Suprapubic skin (tissue), 4 donors: ENCODE results near the gene ANKRD29.

Experiments
- POLR2A ChIP-seq, 2 donors: fragments of 450-650 bp; IDR thresholded peaks; one replicate each; pipeline ENCODE4 v1.6.1; 2017; ENCODE audit warnings: antibody characterized with exemption in 2 of 2, mild to moderate bottlenecking in 2 of 2, moderate library complexity in 2 of 2
- POLR2AphosphoS5 ChIP-seq, 3 donors: sonication (generic); formaldehyde crosslinking; IDR thresholded peaks; one replicate each; pipeline ENCODE4 v1.6.1; 2017; ENCODE audit warnings: antibody characterized with exemption in 3 of 3
- TF ChIP-seq, protein P1 (sequence below), 2 donors: fragments of 200-600 bp in 1 of 2; fragments of 450-650 bp in 1 of 2; sonication (generic) in 1 of 2; IDR thresholded peaks; one replicate each; pipeline ENCODE4 v1.5.1; 2016 to 2019; ENCODE audit warnings: antibody characterized with exemption in 2 of 2, mild to moderate bottlenecking in 1 of 2, moderate library complexity in 1 of 2

DNA sequence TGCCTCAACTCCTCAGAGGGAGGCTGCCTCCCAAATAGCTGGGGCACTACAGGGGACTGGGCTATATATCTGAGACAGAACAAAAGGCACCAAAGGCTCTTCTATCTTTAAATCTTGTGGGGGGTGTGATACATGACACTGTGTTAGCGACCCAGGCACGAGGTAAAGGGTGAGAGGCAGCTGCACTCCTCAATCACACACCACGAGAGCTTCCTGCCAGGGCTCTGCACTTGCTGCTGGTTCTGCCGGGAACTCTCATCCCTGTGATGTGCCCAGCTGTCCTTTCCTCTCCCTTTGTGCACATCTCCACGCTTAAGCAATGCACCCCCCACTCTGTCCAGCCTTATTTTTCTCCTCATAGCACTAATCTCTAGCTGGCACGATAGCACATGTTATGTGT, 108.8 kb downstream of the ANKRD29 start:
- TF ChIP-seq POLR2A (IDR thresholded peaks at IDR 0.05) (no peak), POLR2AphosphoS5 (IDR thresholded peaks at IDR 0.05) (no peak)
- TF ChIP-seq, protein P1, sequence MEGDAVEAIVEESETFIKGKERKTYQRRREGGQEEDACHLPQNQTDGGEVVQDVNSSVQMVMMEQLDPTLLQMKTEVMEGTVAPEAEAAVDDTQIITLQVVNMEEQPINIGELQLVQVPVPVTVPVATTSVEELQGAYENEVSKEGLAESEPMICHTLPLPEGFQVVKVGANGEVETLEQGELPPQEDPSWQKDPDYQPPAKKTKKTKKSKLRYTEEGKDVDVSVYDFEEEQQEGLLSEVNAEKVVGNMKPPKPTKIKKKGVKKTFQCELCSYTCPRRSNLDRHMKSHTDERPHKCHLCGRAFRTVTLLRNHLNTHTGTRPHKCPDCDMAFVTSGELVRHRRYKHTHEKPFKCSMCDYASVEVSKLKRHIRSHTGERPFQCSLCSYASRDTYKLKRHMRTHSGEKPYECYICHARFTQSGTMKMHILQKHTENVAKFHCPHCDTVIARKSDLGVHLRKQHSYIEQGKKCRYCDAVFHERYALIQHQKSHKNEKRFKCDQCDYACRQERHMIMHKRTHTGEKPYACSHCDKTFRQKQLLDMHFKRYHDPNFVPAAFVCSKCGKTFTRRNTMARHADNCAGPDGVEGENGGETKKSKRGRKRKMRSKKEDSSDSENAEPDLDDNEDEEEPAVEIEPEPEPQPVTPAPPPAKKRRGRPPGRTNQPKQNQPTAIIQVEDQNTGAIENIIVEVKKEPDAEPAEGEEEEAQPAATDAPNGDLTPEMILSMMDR (IDR thresholded peaks at IDR 0.05): no peak
